IPS-NIHi11 (cell line): ENCODE results near the gene IFRD2.
A peak's percentile ranks its signal among the peaks of the same experiment; 100 is the strongest.
"Not testable (repeated sequence)": the region's sequence is repeated elsewhere in the genome, so short reads cannot be mapped to it uniquely, and the experiment has no call there.

Experiments
- DNase-seq: peaks from one replicate; pipeline ENCODE4 v3.0.0; 2012; ENCODE audit warnings: mixed read lengths, low spot score

IFRD2 gene

GRCh38 chr3:50245831-50246516, 46.3 kb downstream of the IFRD2 start:
- peak; percentile 87 for DNase-seq

- no peak for DNase-seq
Measured at GRCh38 chr3:50245251-50245745, 46.9 kb downstream of the IFRD2 start.

GRCh38 chr3:50244813-50245212, 47.4 kb downstream of the IFRD2 start:
- not testable (repeated sequence) for DNase-seq

DNA sequence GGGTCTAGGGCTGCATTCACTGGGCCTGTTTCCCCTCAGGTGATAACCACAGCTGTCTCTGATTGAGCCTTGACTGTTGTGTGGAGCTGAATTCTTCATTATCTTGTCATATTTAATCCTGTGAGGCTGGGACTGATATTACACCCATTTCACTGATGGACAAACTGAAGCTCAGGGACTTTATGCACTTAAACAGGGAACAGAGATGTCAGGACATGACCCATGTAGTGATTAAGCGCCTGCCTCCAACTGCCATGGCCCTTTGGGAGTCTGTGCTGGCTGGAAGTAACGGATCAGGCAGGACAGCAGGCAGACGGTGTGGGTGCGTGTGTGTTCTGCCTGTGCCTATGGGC, 48.7 kb downstream of the IFRD2 start:
- DNase-seq: no peak

- no peak for DNase-seq
Measured at GRCh38 chr3:50242851-50243542, 49.2 kb downstream of the IFRD2 start.

GRCh38 chr3:50242381-50242770, 49.9 kb downstream of the IFRD2 start:
- no peak for DNase-seq

DNA sequence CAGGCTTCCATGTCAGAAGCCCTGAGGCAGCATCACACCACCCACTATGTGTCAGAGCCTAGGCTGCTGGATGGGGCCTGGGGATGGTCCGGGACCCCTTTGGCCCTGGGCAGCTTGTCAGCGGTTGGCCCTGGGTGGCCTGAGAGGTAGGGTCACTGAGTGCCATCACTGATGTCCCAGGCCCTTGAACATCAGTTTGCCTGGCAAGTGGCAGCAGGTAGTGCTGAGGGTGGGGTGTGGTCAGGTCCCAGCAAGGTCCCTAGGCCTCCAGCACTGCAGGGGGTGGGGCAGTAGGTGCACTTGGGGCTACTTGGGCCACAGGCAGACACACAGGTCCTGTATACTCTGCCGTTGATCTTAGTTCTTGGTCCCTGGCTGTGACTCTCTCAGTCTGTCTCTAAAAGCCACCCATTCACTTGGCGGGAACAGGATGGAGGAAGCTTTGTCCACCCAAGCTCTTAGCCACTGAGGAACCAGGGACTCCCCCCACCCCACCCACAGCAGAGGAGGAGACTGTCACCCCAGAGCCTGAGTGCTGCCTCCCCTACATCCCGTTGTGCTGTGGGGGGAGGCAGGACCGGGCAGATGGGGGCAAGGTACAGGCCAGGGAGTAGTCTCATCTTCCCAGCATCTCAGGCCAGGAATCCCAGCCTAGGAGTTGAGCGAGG, 50.4 kb downstream of the IFRD2 start:
- DNase-seq: no peak

DNA sequence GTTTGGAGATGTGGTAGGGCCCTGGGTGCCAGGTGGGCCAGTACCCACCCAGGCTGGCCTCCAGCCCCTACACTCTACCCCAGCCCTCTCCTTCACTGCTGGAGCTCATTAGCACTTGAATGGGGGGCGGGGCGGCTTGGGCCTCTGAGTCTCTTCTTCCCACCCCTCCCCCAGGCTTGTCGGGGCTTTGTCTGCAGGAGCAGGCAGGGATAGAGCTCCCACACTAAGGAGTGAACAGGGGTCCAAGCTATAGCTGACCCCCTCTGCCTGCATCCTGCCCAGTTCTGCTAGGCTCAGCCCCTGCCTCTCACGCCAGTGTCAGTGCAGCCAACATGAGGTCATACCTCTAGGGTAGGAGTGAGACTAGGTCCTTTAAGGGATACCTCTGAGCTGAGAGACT, 51.1 kb downstream of the IFRD2 start:
- DNase-seq: peak; percentile 69

DNA sequence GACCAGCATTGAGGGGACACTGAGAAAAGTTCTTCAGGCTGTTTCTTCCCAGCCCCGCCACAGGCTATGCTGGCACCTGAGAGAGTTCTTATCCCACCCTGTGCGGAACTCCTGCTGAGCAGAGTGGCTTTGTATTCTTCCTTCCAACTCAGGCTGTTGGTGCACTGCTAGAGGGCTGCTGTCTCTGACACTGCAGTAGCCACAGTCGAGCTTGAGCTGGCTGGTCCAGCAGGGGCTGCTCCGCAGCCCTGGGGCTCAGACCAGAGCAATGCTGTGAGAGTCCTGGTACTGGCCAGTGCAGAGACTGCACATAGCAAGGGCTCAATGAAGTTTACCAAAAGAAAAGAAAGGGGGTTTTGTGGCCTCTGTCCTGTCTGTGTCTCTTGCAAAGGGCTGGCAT, 52.6 kb downstream of the IFRD2 start:
- DNase-seq: no peak

- DNase-seq: no peak
Measured at GRCh38 chr3:50238549-50239026, 53.6 kb downstream of the IFRD2 start.

GRCh38 chr3:50237754-50238548, 54.3 kb downstream of the IFRD2 start:
- peak; percentile 61 for DNase-seq
